Measurements from ENCODE around the gene P2RX4. TPM values are rescaled to one million over a fixed set of nuclear protein-coding genes. Genes with fewer than 3 reads are reported as not detected.

The P2RX4 gene
- total and polyA plus RNA-seq, 2 of the 4 experiments (the other 2 are of a cell fraction), result 9.5 to 12.6 TPM

DNA sequence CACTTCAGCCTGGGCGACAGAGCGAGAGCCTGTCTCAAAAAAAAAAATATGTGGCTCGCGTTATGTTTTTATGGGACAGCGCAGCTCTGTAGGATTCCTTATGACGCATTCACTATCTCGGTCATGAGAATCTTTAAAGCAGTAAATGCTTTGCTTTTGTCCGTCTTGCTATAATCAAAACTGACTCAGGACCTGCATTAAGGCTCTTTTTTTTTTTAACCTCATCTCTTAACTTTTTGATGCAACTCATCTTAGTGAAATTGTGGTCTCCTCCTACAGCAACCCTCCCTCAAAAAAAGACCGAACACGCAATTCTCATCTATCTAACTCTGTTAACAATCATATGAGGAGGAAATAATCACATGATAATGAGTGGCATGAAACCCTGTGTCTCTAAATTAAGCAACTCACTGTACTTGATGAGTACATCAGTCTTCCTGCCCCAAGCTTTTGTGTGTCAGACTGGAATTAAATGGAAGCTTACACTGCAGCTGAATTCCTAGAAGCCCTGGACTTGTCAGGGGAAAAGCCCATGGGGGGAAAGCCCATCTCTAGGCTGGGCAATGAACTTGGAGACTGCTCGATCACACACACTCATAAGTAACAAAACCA is 4.3 kb downstream of the P2RX4 start:
- dilution Hi-C loops (cut with HindIII; ENCODE audit: low sequenced_read_pairs, unreplicated experiment), result no loop called here

More for the DNA sequence above, 4.3 kb downstream of the P2RX4 start:
- Histone ChIP-seq H2AK5ac (ENCODE audit: low read depth, low read length) (no peak overlapping the region), H4K5ac (ENCODE audit: low read depth, low read length) (no peak overlapping the region), H2AFZ (replicated peaks; ENCODE audit: low read length, poor library complexity) (no peak overlapping the region), H3K4me2 (ENCODE audit: low read depth, low read length) (no peak overlapping the region), H3K9me1 (ENCODE audit: insufficient read depth, low read length) (peaks cover 4% of the 10 kb centered on the region), H3K4ac (ENCODE audit: low read depth, low read length) (peak overlapping the region; percentile 57), H2BK20ac (ENCODE audit: low read depth, low read length) (peak overlapping the region; percentile 22; the same call in 1 of the 2 replicates), H2AK9ac (replicated peaks; ENCODE audit: low read depth, low read length, poor library complexity) (no peak overlapping the region), H3K4me3 (ENCODE audit: insufficient read depth, low read depth, low read length) (no peak overlapping the region), H3K79me1 (ENCODE audit: low read depth in 1 of 2, low read length in 2 of 2) (peaks cover 2 to 46% of the 10 kb centered on the region in 2 experiments; a peak in 3 of 4 replicates), H4K20me1 (ENCODE audit: insufficient read depth, low read length) (no peaks in the 10 kb centered on the region), H3K18ac (ENCODE audit: low read depth, low read length) (no peak overlapping the region), H3K27me3 (ENCODE audit: control insufficient read depth, insufficient read depth, low read length) (no peaks in the 10 kb centered on the region), H3K4me1 (ENCODE audit: control insufficient read depth, insufficient read depth, low read length) (peaks cover 7% of the 10 kb centered on the region), H2BK15ac (ENCODE audit: low read depth, low read length) (no peak overlapping the region), H3K56ac (ENCODE audit: extremely low read depth, insufficient read depth, low read length) (no peak overlapping the region), H3K36me3 (ENCODE audit: control insufficient read depth, insufficient read depth, low read length) (peaks cover 2% of the 10 kb centered on the region; the same call in 1 of the 2 replicates), H3K27ac (ENCODE audit: insufficient read depth, low read length) (peak overlapping the region; percentile 1; the same call in 1 of the 2 replicates), H4K8ac (ENCODE audit: low read depth in 2 of 2, low read length in 2 of 2) (peak overlapping the region in 1 of 2 experiments; percentile 2; a peak in 1 of 4 replicates), H3K14ac (replicated peaks; ENCODE audit: low read depth, low read length) (peak overlapping the region; percentile 29; the same call in 1 of the 2 replicates), H2BK5ac (ENCODE audit: low read depth, low read length, poor library complexity, severe bottlenecking) (no peak overlapping the region), H3K9me3 (ENCODE audit: control insufficient read depth, insufficient read depth, low read length) (no peaks in the 10 kb centered on the region), H2BK120ac (ENCODE audit: low read depth, low read length) (peak overlapping the region; percentile 16; the same call in 1 of the 2 replicates), H3K9ac (ENCODE audit: low read depth, low read length) (no peak overlapping the region), H4K91ac (ENCODE audit: insufficient read depth, low read depth, low read length) (no peak overlapping the region), H3K23ac (ENCODE audit: low read depth, low read length) (no peak overlapping the region)
- TF ChIP-seq, protein P1, sequence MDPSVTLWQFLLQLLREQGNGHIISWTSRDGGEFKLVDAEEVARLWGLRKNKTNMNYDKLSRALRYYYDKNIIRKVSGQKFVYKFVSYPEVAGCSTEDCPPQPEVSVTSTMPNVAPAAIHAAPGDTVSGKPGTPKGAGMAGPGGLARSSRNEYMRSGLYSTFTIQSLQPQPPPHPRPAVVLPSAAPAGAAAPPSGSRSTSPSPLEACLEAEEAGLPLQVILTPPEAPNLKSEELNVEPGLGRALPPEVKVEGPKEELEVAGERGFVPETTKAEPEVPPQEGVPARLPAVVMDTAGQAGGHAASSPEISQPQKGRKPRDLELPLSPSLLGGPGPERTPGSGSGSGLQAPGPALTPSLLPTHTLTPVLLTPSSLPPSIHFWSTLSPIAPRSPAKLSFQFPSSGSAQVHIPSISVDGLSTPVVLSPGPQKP (IDR thresholded peaks at IDR 0.05; ENCODE audit: borderline replicate concordance, low read depth, low read length), result no peak
- TF ChIP-seq CEBPB (IDR thresholded peaks at IDR 0.05; ENCODE audit: low read depth, low read length), result peak; percentile 61
- no peak for TF ChIP-seq CHD1 (IDR thresholded peaks at IDR 0.05; ENCODE audit: low read depth, low read length)
- no peak for TF ChIP-seq SMC3 (IDR thresholded peaks at IDR 0.05; ENCODE audit: low read depth, low read length)
- no peak for TF ChIP-seq NFE2L2 (IDR thresholded peaks at IDR 0.05; ENCODE audit: low read depth, low read length)
- TF ChIP-seq MAZ (IDR thresholded peaks at IDR 0.05; ENCODE audit: borderline replicate concordance, low read depth, low read length), result no peak
- in situ Hi-C loops (cut with MboI; ENCODE audit: low sequenced_read_pairs), result no loop called here
- ChIA-PET POLR2A (ENCODE audit: unreplicated experiment) (no interaction called here), CTCF (no interaction called here)
- intact Hi-C loops (cut with micrococcal nuclease), result loop anchor here (5.0 kb wide), 2 partner anchors 87 to 102 kb away; no protein-coding TSS in a partner anchor
- ATAC-seq (ENCODE audit: low read depth) (no peak), DNase-seq (peak; percentile 42)
- BruUV-seq (replicated peaks), result no TSS peak
- 94% methylated on average over 7 of the region's 11 CpGs; no CpG with 5 or more reads in 1 of the 2 experiments for WGBS, 2 experiments (ENCODE audit: extremely low coverage in 2 of 2, insufficient read length in 1 of 2)
